Left renal pelvis (tissue), 4 donors: ENCODE measurements around the gene KCNB1. TPM values are rescaled to one million over a fixed set of nuclear protein-coding genes. Genes with fewer than 3 reads are reported as not detected.

Source experiments
- DNase-seq, 4 donors: peaks; one replicate each; pipeline ENCODE4 v3.0.0-alpha.2; 2013; ENCODE audit warnings: low read depth in 4 of 4, low spot score in 3 of 4
- polyA plus RNA-seq, 4 donors: library from polyadenylated mRNA; unstranded; fragments of 120-200 nt; gene quantifications; one replicate each; pipeline ENCODE4 v1.2.1, GENCODE V29; 2013; ENCODE audit not compliant: insufficient read length in 4 of 4

Gene KCNB1
- polyA plus RNA-seq, 4 donors, result 0.63 to 1.9 (median 0.74) TPM

GRCh38 chr20:49475292-49476015 is 7.0 kb downstream of the KCNB1 start:
- no peak for DNase-seq

- no peak for DNase-seq
These were observed 11.1 kb downstream of the KCNB1 start for GRCh38 chr20:49471397-49471796.

- DNase-seq, result no peak
These were observed 11.5 kb downstream of the KCNB1 start for GRCh38 chr20:49470922-49471321.

- DNase-seq, result no peak
These were observed 13.4 kb downstream of the KCNB1 start for GRCh38 chr20:49469060-49469459.

GRCh38 chr20:49468412-49468811 is 14.1 kb downstream of the KCNB1 start:
- DNase-seq, result no peak

- DNase-seq, result no peak
These were observed 16.2 kb downstream of the KCNB1 start for GRCh38 chr20:49466114-49466912.

- no peak for DNase-seq
These were observed 17.9 kb downstream of the KCNB1 start for GRCh38 chr20:49464556-49464955.

GRCh38 chr20:49462626-49463025 is 19.8 kb downstream of the KCNB1 start:
- no peak for DNase-seq

GRCh38 chr20:49461894-49462620 is 20.4 kb downstream of the KCNB1 start:
- no peak for DNase-seq

- no peak for DNase-seq
These were observed 21.6 kb downstream of the KCNB1 start for GRCh38 chr20:49460916-49461315.

GRCh38 chr20:49460131-49460530 is 22.3 kb downstream of the KCNB1 start:
- DNase-seq, result no peak

GRCh38 chr20:49459684-49460083 is 22.8 kb downstream of the KCNB1 start:
- no peak for DNase-seq

GRCh38 chr20:49457444-49457843 is 25.0 kb downstream of the KCNB1 start:
- peak in 1 of 4 donors; percentile 22 for DNase-seq

GRCh38 chr20:49456646-49457045 is 25.8 kb downstream of the KCNB1 start:
- DNase-seq, result no peak

- DNase-seq, result no peak
These were observed 26.8 kb downstream of the KCNB1 start for GRCh38 chr20:49455691-49456090.

- DNase-seq, result no peak
These were observed 30.4 kb downstream of the KCNB1 start for GRCh38 chr20:49452011-49452482.

GRCh38 chr20:49450281-49450721 is 32.2 kb downstream of the KCNB1 start:
- no peak for DNase-seq

- no peak for DNase-seq
These were observed 33.6 kb downstream of the KCNB1 start for GRCh38 chr20:49448917-49449316.

- no peak for DNase-seq
These were observed 34.3 kb downstream of the KCNB1 start for GRCh38 chr20:49447946-49448809.

- DNase-seq, result no peak
These were observed 35.1 kb downstream of the KCNB1 start for GRCh38 chr20:49447364-49447763.
